Endothelial cell of umbilical vein (primary cell): ENCODE results near the gene SERGEF. TPM values are rescaled to one million over a fixed set of nuclear protein-coding genes. Genes with fewer than 3 reads are reported as not detected.

Source experiments
- BruUV-seq: library from RNA; stranded (reverse); fragments of 400-500 nt; replicated peaks from 2 replicates; lab custom pipeline; 2021; lab: Mats Ljungman, UMichigan
- CTCF ChIA-PET: fragments of 300-600, 350-600 bp; sonication (Branson Sonifier 250); formaldehyde crosslinking; loops from one replicate; lab custom pipeline; 2021; ENCODE audit warnings: antibody characterized with exemption, inconsistent platforms; lab: Charles Lee
- POLR2A ChIA-PET: fragments of 300-600, 350-600 bp; sonication (Branson Sonifier 250); formaldehyde crosslinking; loops from one replicate; lab custom pipeline; 2021; ENCODE audit warnings: antibody characterized with exemption, inconsistent platforms; lab: Charles Lee
- DNase-seq: peaks from one replicate; pipeline ENCODE4 v3.0.0-alpha.2; 2011; ENCODE audit warnings: low read depth, low spot score
- FAIRE-seq: peaks from 2 replicates; lab custom pipeline; 2011; peaks lifted over from hg19 to GRCh38; lab: Jason Lieb, UNC
- H2AFZ ChIP-seq: 2 replicates; pipeline ENCODE4 v1.6.0; 2012; ENCODE audit warnings: low read depth, low read length, control low read depth, inconsistent platforms
- H3K27ac ChIP-seq: 2 replicates; pipeline ENCODE4 v1.5.1; 2011; ENCODE audit warnings: low read depth, mild to moderate bottlenecking, control low read depth, low read length, moderate library complexity; ENCODE audit not compliant: insufficient read depth
- H3K27me3 ChIP-seq, 2 experiments: 2 replicates each; pipeline versions ENCODE4 v1.6.0 to v1.6.1; 2011; ENCODE audit warnings: low read length in 2 of 2, mixed read lengths in 1 of 2; ENCODE audit not compliant: control insufficient read depth in 2 of 2, insufficient read depth in 2 of 2
- H3K36me3 ChIP-seq, 2 experiments: 2 replicates in 1 of 2; 3 replicates in 1 of 2; pipeline ENCODE4 v1.5.1; 2011; ENCODE audit warnings: low read length in 2 of 2, mild to moderate bottlenecking in 1 of 2, moderate library complexity in 1 of 2; ENCODE audit not compliant: control insufficient read depth in 2 of 2, insufficient read depth in 2 of 2; ENCODE audit errors: extremely low read depth in 1 of 2
- H3K4me1 ChIP-seq: 3 replicates; pipeline ENCODE4 v1.5.1; 2011; ENCODE audit warnings: mild to moderate bottlenecking, low read length; ENCODE audit not compliant: control insufficient read depth, insufficient read depth; ENCODE audit errors: extremely low read depth
- H3K4me2 ChIP-seq: 2 replicates; pipeline ENCODE4 v1.6.1; 2011; ENCODE audit warnings: low read length, control low read depth, mixed read lengths; ENCODE audit not compliant: insufficient read depth
- H3K4me3 ChIP-seq, 3 experiments: fragments of 200-600 bp in 1 of 3; sonication (generic), shearing (Covaris generic) in 1 of 3; replicated peaks in 1 of 3; 2 replicates each; pipeline ENCODE4 v1.5.1; 2011 to 2016; ENCODE audit warnings: control low read depth in 3 of 3, low read length in 3 of 3, mild to moderate bottlenecking in 2 of 3, inconsistent platforms in 1 of 3, low read depth in 1 of 3, moderate library complexity in 1 of 3; ENCODE audit not compliant: insufficient read depth in 1 of 3
- H3K79me2 ChIP-seq: 2 replicates; pipeline ENCODE4 v1.6.0; 2012; ENCODE audit warnings: low read length, inconsistent platforms; ENCODE audit not compliant: control insufficient read depth, insufficient read depth
- H3K9ac ChIP-seq: replicated peaks from 2 replicates; pipeline ENCODE3; 2011; ENCODE audit warnings: low read length, control low read depth; ENCODE audit not compliant: insufficient read depth; ENCODE audit errors: extremely low read depth
- H3K9me1 ChIP-seq: replicated peaks from 3 replicates; pipeline ENCODE4 v1.6.0; 2011; ENCODE audit warnings: mild to moderate bottlenecking, low read length; ENCODE audit not compliant: control insufficient read depth, insufficient read depth; ENCODE audit errors: extremely low read depth
- H3K9me3 ChIP-seq: replicated peaks from 2 replicates; pipeline ENCODE4 v1.5.1; 2012; ENCODE audit warnings: low read length, inconsistent platforms; ENCODE audit not compliant: control insufficient read depth, insufficient read depth
- H4K20me1 ChIP-seq: replicated peaks from 2 replicates; pipeline ENCODE3; 2011; ENCODE audit warnings: mild to moderate bottlenecking, low read length; ENCODE audit not compliant: control insufficient read depth, insufficient read depth; ENCODE audit errors: extremely low read depth
- CTCF ChIP-seq, 2 donors: IDR thresholded peaks; 1 replicate in 1 of 2; 2 replicates in 1 of 2; pipeline ENCODE4 v1.5.1; 2011; ENCODE audit warnings: low read length in 2 of 2, mild to moderate bottlenecking in 2 of 2, moderate library complexity in 2 of 2, control low read depth in 1 of 2, inconsistent platforms in 1 of 2, low read depth in 1 of 2; ENCODE audit not compliant: insufficient read depth in 1 of 2; ENCODE audit errors: extremely low read depth in 1 of 2
- EZH2 ChIP-seq: IDR thresholded peaks from 2 replicates; pipeline ENCODE4 v1.6.1; 2012; ENCODE audit warnings: borderline replicate concordance, low read depth, mild to moderate bottlenecking, moderate library complexity, low read length, inconsistent platforms; ENCODE audit not compliant: severe bottlenecking
- FOS ChIP-seq: IDR thresholded peaks from 2 replicates; pipeline ENCODE4 v1.6.1; 2011; ENCODE audit warnings: mild to moderate bottlenecking, low read length, moderate library complexity, borderline replicate concordance; ENCODE audit not compliant: insufficient read depth
- GATA2 ChIP-seq: IDR thresholded peaks from 2 replicates; pipeline ENCODE4 v1.7.0; 2011; ENCODE audit warnings: low read depth, mild to moderate bottlenecking, moderate library complexity, mixed read lengths, low read length; ENCODE audit not compliant: insufficient read length, insufficient read depth
- JUN ChIP-seq: IDR thresholded peaks from 2 replicates; pipeline ENCODE4 v1.6.1; 2011; ENCODE audit warnings: borderline replicate concordance, low read depth; ENCODE audit not compliant: insufficient read length, insufficient read depth
- MAX ChIP-seq: IDR thresholded peaks from 2 replicates; pipeline ENCODE4 v1.6.1; 2011; ENCODE audit not compliant: insufficient read depth, insufficient read length
- MYC ChIP-seq: IDR thresholded peaks from one replicate; pipeline ENCODE4 v1.6.1; 2011; ENCODE audit warnings: mild to moderate bottlenecking, low read depth, low read length
- POLR2A ChIP-seq: IDR thresholded peaks from 2 replicates; pipeline ENCODE4 v1.6.1; 2012; ENCODE audit warnings: low read depth, mild to moderate bottlenecking, control low read depth, low read length
- POLR2AphosphoS5 ChIP-seq: IDR thresholded peaks from 2 replicates; pipeline ENCODE4 v1.6.1; 2012; ENCODE audit warnings: low read depth, mild to moderate bottlenecking, control low read depth, low read length, moderate library complexity; ENCODE audit not compliant: insufficient read depth
- dilution Hi-C: fragments of 300-500 bp; cut with MboI; formaldehyde crosslinking; loops from one replicate; pipeline ENCODE4 v1.15.0; 2019; ENCODE audit warnings: low sequenced_read_pairs; ENCODE audit not compliant: extremely low pct_ligation_motif_present
- intact Hi-C: fragments of 100-400 bp; cut with micrococcal nuclease; formaldehyde crosslinking; loops from one replicate; pipeline ENCODE4 v1.10.0; 2022
- polyA plus RNA-seq, 4 experiments: library from polyadenylated mRNA; depleted of rRNA in 3 of 4; stranded (reverse) in 3 of 4; unstranded in 1 of 4; fragments of >200 nt; gene quantifications; 2 replicates each; pipeline versions ENCODE4 v1.2.1 to v1.2.3, GENCODE V29; 2011 to 2012; ENCODE audit warnings: missing spikeins in 1 of 4
- total RNA-seq: library from RNA; stranded (reverse); gene quantifications from 2 replicates; pipeline ENCODE4 v1.2.3, GENCODE V29; 2021

SERGEF gene
- total and polyA plus RNA-seq, 2 donors (not counting 3 experiments of a cell fraction or from before 2014, with no cell fraction given): 8.7 to 16.7 TPM

GRCh38 chr11:17781626-17782025 lies 231.2 kb downstream of the SERGEF start:
- Histone ChIP-seq H4K20me1 (no peaks in the 10 kb centered on the region), H3K9ac (no peak overlapping the region), H3K4me3 (no peak overlapping the region), H3K79me2 (no peaks in the 10 kb centered on the region), H3K4me2 (no peak overlapping the region), H3K27me3 (no peaks in the 10 kb centered on the region), H3K36me3 (no peaks in the 10 kb centered on the region), H3K9me3 (no peaks in the 10 kb centered on the region), H3K4me1 (no peaks in the 10 kb centered on the region), H2AFZ (no peak overlapping the region), H3K9me1 (no peaks in the 10 kb centered on the region), H3K27ac (no peak overlapping the region)
- no peak for TF ChIP-seq MYC
- TF ChIP-seq JUN: no peak
- TF ChIP-seq POLR2A: no peak
- no peak for TF ChIP-seq POLR2AphosphoS5
- TF ChIP-seq CTCF (IDR thresholded peaks at IDR 0.05; ENCODE audit: extremely low read depth in 1 of 2, insufficient read depth in 1 of 2, low read depth in 1 of 2, low read length in 2 of 2): no peak
- TF ChIP-seq EZH2: no peak
- TF ChIP-seq GATA2: no peak
- no peak for TF ChIP-seq MAX
- TF ChIP-seq FOS: no peak
- ChIA-PET CTCF (interaction anchor here (0.7 kb wide), 1 partner anchor 191 kb away, joined by 4 read pairs; no protein-coding TSS in a partner anchor), POLR2A (no interaction called here)
- FAIRE-seq: no peak
- dilution Hi-C loops (no loop called here), intact Hi-C loops (no loop called here)
- no TSS peak for BruUV-seq
- no peak for DNase-seq
